ENCODE data around the gene KLHL2. TPM values are rescaled to one million over a fixed set of nuclear protein-coding genes. Genes with fewer than 3 reads are reported as not detected.
"Not testable (repeated sequence)": the region's sequence is repeated elsewhere in the genome, so short reads cannot be mapped to it uniquely, and the experiment has no call there.

The KLHL2 gene
- polyA plus RNA-seq, 10 donors: 7.6 to 11.3 (median 8.5) TPM

DNA sequence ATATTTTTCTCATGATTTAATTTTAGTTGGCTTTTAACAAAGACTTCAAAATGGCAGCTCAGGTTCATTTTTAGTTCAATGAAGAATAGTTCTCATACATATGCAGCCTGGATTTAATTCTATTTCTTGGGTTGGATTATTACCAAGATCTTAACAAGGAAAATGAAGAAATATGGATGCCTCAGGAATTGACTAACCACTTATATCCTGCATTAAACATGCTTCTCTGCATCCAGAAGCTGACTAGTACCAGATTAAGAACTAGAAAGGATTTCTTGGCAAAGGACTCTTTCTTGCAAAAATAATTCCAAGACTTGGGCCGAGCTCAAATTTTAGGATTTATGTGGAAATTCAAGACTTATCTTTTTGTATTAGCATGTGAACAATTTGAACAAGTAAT lies 5.6 kb upstream of the KLHL2 start:
- DNase-seq: peak; percentile 16 to 70 (median 66)

DNA sequence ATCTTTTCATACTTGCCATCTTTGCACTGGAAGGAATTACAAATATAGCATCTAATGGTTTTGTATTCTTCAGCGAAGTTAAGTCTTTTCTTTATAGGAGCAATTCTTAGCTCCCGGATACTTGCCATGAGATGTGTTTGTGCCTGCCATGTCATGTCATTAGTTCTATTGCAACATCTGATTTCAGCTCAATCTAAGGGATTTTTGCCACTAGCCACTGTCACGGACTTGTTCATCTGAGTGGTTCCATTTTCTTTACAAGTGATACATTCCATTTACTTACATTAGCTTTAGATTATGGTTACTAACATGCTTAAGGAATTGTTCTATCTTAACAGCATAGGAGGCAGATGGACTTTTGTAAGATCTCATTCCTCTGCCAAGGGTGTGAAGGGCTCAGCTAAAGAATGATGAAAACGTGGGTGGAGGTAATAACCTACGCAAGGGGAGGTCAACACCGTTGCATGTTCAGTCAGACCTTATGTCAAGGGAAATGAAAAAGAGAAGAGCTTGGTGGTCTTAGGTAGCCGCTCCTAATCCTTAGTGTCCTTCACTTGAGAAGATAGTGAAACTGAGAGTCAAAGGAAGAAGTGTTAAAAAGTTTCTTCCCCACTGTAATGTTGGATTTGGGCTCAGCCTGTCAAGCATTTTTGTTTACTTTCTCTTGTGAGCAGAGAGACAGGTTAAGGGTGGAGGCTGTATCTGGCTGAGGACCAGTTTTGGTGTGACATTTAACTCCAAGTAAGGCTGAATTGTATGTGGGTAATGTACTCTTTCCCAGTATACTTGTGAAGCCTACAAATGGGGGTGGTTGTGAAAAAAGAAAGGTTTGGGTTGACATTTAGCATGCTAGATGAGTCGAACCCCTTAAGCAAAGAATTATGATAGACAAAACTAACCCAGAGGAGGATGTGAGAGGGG lies 3.6 kb upstream of the KLHL2 start:
- DNase-seq: no peak

DNA sequence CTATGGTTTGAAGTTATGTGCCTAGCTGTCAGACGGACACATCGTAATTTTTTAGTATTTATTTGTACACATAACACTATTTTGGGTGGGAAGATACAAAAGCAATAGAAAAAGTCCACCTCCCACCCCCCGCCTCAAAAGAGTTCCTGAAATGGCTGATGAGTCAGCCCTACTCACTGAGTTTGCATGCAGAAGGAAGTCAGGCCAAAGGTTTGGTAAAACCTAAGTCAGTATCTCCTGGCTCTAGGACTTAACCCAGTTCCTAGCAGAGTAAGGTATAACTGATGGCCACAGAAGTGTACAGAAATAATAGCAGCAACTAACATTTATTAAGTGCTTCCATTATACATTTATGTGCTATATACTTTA lies 2.9 kb upstream of the KLHL2 start:
- DNase-seq: no peak

DNA sequence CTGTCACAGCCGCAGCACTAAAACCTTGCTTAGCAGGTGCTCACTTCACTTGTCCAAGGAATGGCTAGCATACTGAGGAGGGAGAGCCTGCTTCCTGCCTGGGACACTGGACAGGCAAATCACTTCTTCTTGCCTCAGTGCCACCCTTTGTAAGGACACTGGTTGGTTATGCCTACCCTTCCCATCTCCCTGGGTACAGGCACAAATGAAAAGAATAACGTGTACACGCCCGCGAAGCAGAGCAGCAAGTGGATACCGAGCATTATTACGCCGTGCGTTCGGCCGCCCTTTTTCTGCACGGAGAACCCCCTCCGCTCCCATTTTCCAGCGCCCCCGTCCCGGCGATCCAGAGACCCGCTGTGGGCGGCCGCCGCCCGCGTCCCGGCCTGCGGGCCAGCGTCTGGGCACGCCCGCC lies 338 bp upstream of the KLHL2 start:
- DNase-seq: no peak

DNA sequence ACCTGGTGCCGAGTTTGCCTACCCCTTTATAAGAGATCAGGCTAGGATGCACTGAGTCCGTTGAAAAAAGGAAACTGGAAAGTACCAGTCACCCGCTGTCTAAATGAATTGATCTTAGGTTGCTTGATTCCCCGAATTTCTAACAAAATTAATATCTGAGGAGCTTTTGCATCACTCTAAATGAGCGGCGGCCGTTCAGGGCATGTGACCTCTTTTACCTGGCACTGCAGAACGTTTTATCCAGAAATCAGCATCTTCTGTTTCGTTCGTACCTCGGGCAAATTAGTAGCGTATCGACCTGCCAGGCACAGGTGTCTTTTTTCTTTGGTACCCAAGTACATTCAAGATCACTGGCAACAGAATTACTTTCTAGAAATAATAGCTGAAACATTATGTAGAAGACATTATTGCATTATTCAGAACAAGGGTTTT lies 876 bp downstream of the KLHL2 start:
- no peak for DNase-seq

DNA sequence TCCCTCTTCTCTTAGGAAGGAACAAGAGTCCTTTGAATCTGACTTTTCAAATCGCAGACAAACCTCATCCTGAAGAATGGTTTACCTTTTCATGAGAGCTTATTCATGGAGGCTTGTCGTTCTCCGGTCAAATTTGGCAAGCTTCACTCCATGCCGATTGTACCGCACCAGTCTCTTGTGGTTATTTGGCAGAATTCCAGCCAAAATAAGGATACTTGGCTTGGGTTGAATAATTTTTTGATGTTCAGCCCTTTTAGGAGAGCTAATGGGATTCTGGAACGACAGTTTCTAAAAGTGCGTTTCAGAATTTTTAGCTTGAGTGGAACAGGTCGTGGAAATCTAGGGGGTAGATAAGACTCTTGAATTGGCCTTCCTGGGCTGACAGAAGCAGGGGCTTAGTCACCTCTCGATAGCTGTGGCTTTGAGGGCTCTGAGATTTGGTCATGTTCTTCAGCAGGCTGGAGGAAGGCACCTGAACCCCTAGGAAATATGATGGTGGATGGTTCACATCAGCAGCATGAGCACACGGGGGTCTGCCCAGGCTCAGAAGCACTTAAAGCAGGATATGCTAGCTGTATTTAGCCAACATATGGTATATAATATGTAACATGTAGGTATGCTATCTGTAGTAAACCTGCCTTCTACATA lies 1.5 kb downstream of the KLHL2 start:
- no peak for DNase-seq

DNA sequence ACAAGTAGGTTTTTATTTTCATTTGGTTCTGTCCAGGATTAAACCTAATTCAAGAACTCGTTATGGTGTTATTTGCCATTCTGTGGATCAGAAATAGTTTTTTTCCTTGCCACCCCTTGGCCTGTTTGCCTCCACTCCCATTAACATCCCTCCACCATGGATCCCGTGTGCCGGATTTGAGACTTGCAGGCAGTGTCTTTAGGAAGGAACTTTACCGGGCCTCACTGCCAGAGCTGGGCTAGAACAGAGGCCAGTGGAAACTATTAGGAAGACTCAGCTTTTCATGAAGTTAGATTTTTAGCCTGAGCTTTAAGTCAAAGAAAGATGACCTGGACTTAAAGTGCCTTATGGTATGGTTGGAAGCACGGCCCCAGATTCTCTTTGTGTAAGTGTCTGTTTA lies 2.4 kb downstream of the KLHL2 start:
- DNase-seq: no peak

DNA sequence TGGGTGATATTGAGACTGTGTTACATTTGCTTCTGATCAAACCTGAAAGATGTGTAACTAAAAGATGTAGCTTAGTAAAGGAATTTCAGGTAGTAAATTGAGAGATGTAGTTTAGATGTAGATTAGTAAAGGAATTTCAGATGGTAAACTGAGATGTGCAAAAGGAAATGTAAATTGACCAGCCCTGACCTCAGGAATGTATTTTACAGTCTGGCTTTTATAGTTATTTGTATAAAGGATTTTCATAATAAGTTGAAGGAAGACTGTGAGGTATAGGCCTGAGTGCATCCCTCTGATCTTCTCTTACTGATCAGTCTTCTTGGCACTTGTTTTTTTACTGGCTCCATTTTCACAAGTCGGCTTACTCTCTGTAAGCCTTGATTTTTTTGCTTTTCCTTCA lies 3.2 kb downstream of the KLHL2 start:
- DNase-seq: no peak

DNA sequence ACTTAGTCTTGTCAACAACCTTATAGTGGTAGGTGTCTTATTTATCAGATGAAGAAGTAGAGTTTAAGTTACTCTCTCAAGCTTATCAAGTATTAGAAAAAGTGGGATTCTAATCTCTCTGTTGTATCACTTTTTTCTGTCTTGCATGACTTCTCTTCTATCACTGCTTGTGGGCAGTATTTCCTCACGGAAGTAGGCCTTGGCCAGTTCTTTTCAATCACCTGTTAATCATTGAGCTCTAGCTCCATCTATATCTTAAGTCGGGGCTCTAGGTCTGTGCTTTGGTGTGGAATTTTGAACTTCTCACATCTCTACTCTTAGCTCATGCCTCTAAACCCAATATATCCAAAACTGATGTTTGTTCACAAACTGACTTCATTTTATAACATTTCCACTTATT lies 5.3 kb downstream of the KLHL2 start:
- not testable (repeated sequence) for DNase-seq

DNA sequence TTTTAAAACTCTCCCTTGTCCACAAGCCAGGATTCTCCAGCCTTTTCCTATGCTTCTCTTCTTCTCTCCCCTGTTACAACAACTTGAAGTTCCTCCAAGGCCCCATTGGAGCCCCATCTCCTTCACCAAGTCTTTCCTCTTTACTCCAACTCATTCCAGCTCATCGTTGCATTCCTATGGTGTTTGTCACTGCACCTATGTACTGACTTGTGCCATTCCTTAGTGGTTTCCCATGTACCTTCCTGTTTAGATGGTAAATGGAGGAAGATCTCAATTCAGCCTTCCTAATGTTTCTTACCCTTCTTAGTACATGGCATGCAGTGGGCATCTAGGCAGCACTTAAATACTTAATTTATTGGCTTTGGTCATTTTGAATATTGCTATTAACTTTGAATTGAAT lies 6.0 kb downstream of the KLHL2 start:
- not testable (repeated sequence) for DNase-seq

DNA sequence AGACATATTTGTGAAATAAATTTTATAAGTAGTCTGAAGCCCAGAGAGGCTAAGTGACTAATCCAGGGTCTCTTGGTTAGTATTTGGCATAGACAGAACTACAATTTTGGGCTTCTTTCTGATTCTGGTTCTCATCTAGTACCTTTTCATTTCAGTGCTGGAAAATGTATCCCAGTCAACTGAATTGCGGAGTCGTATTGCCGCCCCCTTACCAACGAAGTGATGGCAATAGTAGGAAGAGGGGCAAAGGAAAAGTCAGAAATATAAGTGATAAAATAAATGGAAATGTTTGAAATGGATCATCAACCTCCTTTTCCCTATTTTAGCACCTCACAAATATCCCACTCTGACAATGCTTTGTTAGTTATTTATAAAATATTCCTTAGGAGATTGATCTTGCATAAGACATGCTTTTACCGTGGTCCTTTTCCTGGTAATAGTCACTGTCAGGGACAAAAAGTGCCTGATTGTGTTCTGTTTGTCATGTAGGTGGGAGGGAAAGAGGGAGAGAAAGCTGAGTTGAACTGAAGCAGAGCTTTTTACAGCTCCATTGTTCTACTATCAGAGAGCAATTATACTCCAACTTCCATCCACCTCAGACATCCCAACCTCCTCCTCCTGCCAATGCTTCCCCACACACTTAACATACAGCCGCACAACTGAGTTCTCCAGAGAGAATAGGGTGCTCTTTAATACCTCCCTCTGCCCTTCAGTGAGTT lies 6.8 kb downstream of the KLHL2 start:
- DNase-seq: not testable (repeated sequence)

DNA sequence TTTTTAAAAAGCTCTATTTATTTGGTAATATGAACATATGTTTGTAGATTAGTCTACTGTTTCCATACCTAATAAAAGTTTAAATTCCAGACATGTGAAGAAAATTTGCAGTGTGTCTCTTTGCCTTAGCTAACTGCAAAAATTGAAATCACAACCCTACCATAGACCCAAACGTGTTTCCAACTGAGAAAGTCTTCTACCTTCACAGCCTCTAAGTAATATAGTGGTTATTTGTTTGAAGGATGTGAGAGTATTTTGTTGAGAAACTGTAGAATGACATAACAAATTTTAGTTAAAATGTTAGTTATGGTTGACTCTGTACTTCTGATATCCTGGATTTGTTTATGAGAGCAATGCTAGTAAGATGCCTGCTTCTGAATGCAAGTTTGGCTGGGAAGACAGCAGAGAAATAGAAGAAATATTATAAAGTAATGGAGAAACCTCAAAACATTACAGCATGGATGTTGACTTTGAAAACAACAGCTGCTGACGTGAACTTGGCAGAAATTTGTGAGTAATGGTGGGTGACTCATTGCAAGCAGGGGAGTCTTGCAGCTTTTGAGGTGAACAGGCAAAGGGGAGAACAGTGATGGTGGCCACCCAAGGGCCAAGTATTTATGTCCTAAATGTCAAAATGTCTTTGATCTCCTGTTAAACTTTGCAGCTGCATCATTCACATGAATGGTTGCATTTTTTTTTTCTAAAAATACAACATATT lies 7.8 kb downstream of the KLHL2 start:
- not testable (repeated sequence) for DNase-seq

DNA sequence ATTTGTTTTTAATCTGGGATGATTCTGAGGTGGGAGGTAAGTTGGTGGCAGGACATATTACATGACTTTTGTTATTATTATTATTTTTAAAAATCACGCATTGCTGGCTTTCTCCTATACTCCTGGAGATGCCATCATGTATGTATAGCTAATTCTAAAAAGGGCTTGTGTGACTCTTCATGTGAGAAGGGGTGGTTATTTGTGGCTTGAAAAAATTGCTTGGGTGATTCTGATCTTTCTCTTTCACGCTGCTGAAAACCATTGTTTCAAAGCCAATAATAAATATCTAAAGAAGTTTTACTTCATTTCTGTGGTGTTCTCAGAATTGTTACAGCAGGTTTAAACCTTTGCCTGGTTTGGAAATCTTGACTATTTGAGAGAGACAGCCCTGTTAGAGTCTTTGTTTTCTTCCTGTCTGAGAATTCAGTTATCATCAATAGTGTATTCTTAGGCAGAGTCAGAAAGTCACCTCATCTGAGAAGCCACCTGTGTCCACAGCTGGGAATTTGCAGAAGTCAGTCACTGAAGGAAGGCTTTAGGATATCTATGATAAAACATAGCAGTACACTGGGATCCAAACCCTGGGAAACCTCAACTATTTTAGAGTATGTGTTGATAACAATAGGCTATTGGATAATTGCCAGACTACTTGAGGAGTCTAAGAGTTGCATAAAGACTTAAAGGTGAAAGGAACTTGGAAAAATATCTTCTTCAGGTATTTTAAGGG lies 8.6 kb downstream of the KLHL2 start:
- DNase-seq: not testable (repeated sequence)

DNA sequence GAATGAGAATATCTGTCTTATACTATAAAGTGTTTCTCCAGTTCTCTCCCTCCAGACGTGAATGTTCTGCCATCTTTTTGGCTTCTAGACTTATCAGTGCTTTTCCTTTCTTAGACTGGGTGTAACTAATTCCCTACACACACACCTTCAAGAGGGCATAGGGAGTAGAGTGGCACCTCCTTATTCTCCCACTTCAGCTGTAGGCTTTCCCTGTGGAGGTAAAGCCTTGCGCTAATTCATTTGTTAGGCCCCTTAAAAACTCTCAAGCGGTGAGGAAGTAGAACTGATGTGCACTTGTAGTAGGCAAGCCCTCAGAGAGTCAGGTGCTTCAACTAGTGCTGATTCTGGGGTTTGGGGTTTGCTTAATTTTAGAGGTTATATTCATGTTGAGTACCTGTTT lies 10.0 kb downstream of the KLHL2 start:
- no peak for DNase-seq

DNA sequence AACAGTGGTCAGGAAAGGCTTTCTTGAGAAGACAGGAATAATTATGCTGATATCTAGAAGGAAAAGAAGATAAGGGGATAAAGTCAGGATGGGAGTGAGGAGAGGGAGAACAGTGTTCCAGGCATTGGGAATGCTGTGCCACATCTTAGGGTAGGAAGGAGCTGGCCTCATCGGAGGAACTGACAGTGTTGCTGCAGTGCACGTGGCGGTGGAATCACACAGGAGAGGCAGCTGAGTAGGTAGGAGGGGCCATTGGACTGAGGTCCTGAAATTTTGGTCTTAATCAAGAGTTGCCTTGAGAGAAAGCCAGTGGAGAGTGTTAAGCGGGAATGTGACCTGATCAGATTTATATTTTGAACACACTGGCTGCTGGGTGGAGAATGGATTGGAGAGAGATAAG lies 13.9 kb downstream of the KLHL2 start:
- not testable (repeated sequence) for DNase-seq

DNA sequence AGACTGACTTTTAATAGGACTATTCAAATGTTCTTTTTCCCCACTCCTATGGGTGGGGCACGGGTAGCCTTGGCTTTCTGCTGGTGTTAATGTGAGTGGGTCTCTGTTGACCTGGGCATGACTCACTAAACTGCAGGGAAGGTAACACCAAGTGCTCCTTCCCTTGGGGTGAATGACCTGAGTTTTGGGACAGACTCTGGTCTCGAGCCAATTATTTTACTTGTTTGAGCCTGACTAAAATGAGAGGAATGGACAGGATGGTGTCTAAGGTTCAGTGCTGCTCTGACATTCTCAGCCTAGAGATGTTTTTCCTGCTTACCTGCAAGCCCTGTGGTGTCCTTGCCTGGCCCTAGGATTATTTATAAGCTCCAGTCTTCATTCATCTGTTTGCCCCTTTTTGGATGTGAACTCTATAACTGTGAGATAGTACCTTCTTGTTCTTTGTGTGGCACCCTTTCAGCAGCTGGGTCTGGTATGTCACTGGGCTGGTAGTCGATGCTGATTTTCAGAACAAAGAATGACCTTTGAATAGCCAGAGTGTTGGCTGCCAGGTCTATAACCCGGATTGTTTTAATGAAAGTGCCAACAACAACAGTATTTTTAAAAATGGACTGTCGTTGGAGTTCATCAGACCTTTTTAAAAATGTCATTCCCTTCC lies 14.8 kb downstream of the KLHL2 start:
- DNase-seq: not testable (repeated sequence)

DNA sequence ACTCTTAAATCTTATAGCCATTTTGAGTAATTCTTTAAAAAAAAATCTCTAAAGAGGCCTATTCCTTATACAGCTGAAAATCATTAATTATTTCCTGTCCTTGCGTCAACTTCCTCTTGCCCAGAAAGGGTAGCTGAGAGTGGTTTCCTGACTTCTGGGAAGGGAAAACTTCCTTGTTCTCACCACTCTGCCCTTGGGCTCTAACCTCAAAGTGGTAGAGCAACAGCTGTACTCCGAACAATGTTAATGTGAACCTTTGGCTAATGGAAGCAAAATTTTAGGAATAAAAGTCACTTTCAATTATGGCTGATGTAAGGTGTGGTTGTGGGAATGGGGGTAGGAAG lies 15.3 kb downstream of the KLHL2 start:
- DNase-seq: peak in 1 of 3 donors; percentile 7

DNA sequence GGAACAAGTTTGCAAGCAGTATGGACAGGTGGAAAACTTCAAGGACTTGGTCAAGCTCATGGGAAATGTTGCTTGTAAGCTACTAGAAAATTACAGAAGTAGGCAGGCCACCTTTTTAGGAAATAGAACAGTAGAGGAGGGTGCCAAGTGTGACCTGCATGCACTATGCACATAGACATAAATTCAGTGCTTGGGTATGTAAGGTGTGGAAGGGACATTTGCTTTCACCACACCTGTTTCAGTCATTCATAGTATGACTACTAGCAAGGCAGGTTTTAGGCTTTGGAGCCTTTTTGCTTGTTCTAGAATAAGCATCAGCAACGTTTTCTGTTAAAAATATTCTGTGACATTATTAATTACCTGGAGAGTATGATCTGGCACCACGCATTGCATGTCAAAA lies 20.0 kb downstream of the KLHL2 start:
- DNase-seq: not testable (repeated sequence)

DNA sequence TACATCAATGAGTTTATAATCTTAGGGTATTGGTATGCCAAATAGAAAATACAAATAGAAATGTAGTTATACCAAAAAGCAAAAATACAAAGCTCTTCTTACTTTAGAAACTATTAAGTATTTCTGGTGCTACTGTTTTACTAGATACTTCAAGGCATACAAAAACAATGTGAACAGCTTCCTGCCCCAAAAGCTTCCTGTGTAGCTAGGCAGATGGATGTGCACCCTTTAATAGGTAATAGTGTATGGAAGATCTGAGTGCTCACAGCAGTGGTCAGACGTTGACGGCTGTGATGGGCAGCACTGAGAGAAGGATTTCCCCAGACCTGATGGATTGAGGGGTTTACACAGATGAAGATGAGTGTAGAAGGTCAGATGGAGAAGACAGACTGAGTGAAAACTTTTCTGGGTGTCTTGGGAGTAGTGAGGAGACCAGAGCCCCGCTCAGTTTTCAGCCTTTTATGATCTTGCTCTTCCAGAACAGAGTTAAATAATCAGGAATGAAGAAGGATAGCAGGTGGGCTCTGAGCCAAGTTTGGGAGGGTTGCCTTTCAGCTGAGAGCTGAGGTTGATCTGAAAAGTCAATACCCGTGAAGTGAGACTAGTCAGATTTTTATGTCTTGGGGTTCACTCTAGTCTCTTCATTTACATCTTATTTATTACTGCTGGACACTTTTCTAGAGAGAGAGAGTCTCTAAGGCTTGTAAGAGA lies 22.3 kb downstream of the KLHL2 start:
- DNase-seq: peak in 1 of 3 donors; percentile 7
